ENCODE results near the gene ZBTB20.

GRCh38 chr3:114858329-114858728, 288.8 kb downstream of the ZBTB20 start:
- TF ChIP-seq POLR2A (IDR thresholded peaks at IDR 0.05; ENCODE audit: low read depth) (no peak), CTCF (IDR thresholded peaks at IDR 0.05) (no peak), POLR2AphosphoS5 (IDR thresholded peaks at IDR 0.05) (no peak)

All from esophagus muscularis mucosa (tissue), 3 donors.